Heart left ventricle (tissue), 16 donors: ENCODE measurements around the gene ZNHIT3. TPM values are rescaled to one million over a fixed set of nuclear protein-coding genes. Genes with fewer than 3 reads are reported as not detected.
"Not testable (repeated sequence)": the region's sequence is repeated elsewhere in the genome, so short reads cannot be mapped to it uniquely, and the experiment has no call there.

Experiments used
- ATAC-seq, 4 donors: fragments of 200-7000 bp; cut with Tn5 transposase; one replicate each; pipeline ENCODE4 v1.9.1; 2020 to 2022; ENCODE audit warnings: moderate library complexity in 4 of 4, mild to moderate bottlenecking in 3 of 4, moderate number of reproducible peaks in 1 of 4
- DNase-seq, 5 donors: peaks; one replicate each; pipeline ENCODE4 v3.0.0-alpha.2; 2020
- H3K27ac ChIP-seq, 12 donors: fragments of 200-600 bp; sonication (generic) in 4 of 12; one replicate each; pipeline versions ENCODE4 v1.5.0 to v1.8.0; 2016 to 2022; ENCODE audit warnings: mild to moderate bottlenecking in 2 of 12
- H3K27me3 ChIP-seq, 9 donors: fragments of 200-600 bp; sonication (generic) in 2 of 9; one replicate each; pipeline versions ENCODE4 v1.5.1 to v1.8.0; 2016 to 2022; ENCODE audit warnings: mild to moderate bottlenecking in 3 of 9
- H3K36me3 ChIP-seq, 9 donors: fragments of 200-600 bp; sonication (generic) in 2 of 9; one replicate each; pipeline versions ENCODE4 v1.5.0 to v1.8.0; 2018 to 2022; ENCODE audit warnings: mild to moderate bottlenecking in 2 of 9
- H3K4me1 ChIP-seq, 12 donors: fragments of 200-600 bp; sonication (generic) in 4 of 12; one replicate each; pipeline versions ENCODE4 v1.5.0 to v1.8.0; 2016 to 2022; ENCODE audit warnings: mild to moderate bottlenecking in 3 of 12
- H3K4me3 ChIP-seq, 12 donors: fragments of 200-600 bp; sonication (generic) in 4 of 12; one replicate each; pipeline versions ENCODE4 v1.5.0 to v1.8.0; 2017 to 2022; ENCODE audit warnings: mild to moderate bottlenecking in 9 of 12, moderate library complexity in 4 of 12
- H3K9me3 ChIP-seq, 12 donors: fragments of 200-600 bp; sonication (generic) in 4 of 12; one replicate each; pipeline versions ENCODE4 v1.5.0 to v1.8.0; 2016 to 2022; ENCODE audit warnings: mild to moderate bottlenecking in 1 of 12
- POLR2A ChIP-seq, 2 donors: fragments of 450-650 bp; IDR thresholded peaks; one replicate each; pipeline ENCODE4 v1.6.1; 2017; ENCODE audit warnings: antibody characterized with exemption in 2 of 2, mild to moderate bottlenecking in 2 of 2, moderate library complexity in 2 of 2
- WGBS, 4 donors: extraction: QIAGEN DNeasy Blood & Tissue Kit in 2 of 4; methylation state at CpG; one replicate each; pipeline versions ENCODE4 v1.1.5 to v1.1.7; 2013 to 2018; 5-methylcytosine and 5-hydroxymethylcytosine counted together
- intact Hi-C, 10 donors: fragments of 100-400 bp; cut with DNase I; formaldehyde crosslinking; loops; one replicate each; pipeline versions ENCODE4 v1.11.1 to v1.14.2; 2022
- long read RNA-seq, 3 donors: library from polyadenylated mRNA; unstranded; transcript quantifications; one replicate each; pipeline ENCODE4 v2.0.0, GENCODE V29; 2020 to 2021
- polyA plus RNA-seq, 2 donors: library from polyadenylated mRNA; stranded (reverse); fragments of 200-250 nt; gene quantifications; one replicate each; pipeline ENCODE4 v1.2.3, GENCODE V29; 2013
- total RNA-seq, 9 donors: library from RNA; depleted of rRNA in 2 of 9; stranded (reverse); fragments of >200 nt in 2 of 9; fragmentation: NEBNext Ultra II Directional in 3 of 9; extraction: Animal tissue kit (Norgen Biotek cat#: 25700) in 3 of 9; gene quantifications; one replicate each; pipeline versions ENCODE4 v1.1.0 to v1.2.4, GENCODE V29; 2016 to 2023
- TF ChIP-seq, protein P1 (sequence below), 12 donors: fragments of 200-600 bp; sonication (generic) in 4 of 12; IDR thresholded peaks; one replicate each; pipeline versions ENCODE4 v1.5.0 to v1.8.0; 2018 to 2022; ENCODE audit warnings: antibody characterized with exemption in 12 of 12, mild to moderate bottlenecking in 5 of 12
- donor health status: ischemic (EF 13 %, LVEDD 7.1; RV severe dilation, severe dysfunction).
- donor health status: healthy with polysubstance abuse.
- donor health status: DM: no; HTN: yes; CAD: no.
- donor health status: DM: no; HTN: no; CAD: no.
- donor health status: ischemic (EF 25% LVEDD 6.9; RV normal size, moderate dysfunction).
- donor health status: ischemic (EF 25% LVEDD 5.7; RV mildly dilated, moderate dysfunction).
- donor health status: healthy.
- donor health status: DM: yes; HTN: yes; CAD: no.
- donor health status: ischemic (EF 35%, LVEDD 5.7; RV mildly dilated, moderate dysfunction).
- donor health status: nonischemic (EF 11% LVEDD 7.7; RV severe dilation, severe dysfunction).
- donor health status: DM: yes; HTN: yes; CAD: no.
- donor health status: PGD.
- donor health status: ischemic (EF 29% LVEDD 5.4; RV normal size, mild dysfunction).
- donor health status: nonischemic (EF 23%, LVEDD 6.1; RV moderate dilation, normal function).

Gene ZNHIT3
- total RNA-seq (10 to 100 TPM; 14.8 to 28.5 (median 23.1) TPM), polyA plus RNA-seq (10 to 100 TPM; 22.7 to 41.2 TPM)
- long read RNA-seq, donor 1, transcript ZNHIT3-204 (5 exons, 951 nt) = major isoform, 13 of 14 reads
- long read RNA-seq, donor 1, partial matches to known transcripts = 0 of 14 reads
- long read RNA-seq, donor 1, other reads (novel, unspliced or antisense) = 1 of 14 reads
- long read RNA-seq, donor 2, transcript ZNHIT3-204 (5 exons, 951 nt) = major isoform, 8 of 12 reads
- long read RNA-seq, donor 2, partial matches to known transcripts = 0 of 12 reads
- long read RNA-seq, donor 2, other reads (novel, unspliced or antisense) = 0 of 12 reads
- long read RNA-seq, donor 3, transcript ZNHIT3-204 (5 exons, 951 nt) = major isoform, 6 of 8 reads
- long read RNA-seq, donor 3, partial matches to known transcripts = 0 of 8 reads
- long read RNA-seq, donor 3, other reads (novel, unspliced or antisense) = 0 of 8 reads

- H3K27me3 ChIP-seq = peaks cover 0 to 14% (median 0%) of the 10 kb centered on the region in 9 donors
- intact Hi-C loops = loop anchor here in 8 of 10 donors (5.0 to 10.0 kb wide), 7 partner anchors 46 to 512 kb away; partner anchors contain the start of genes MYO19 (in 4 of the 8), PIGW (in 4 of the 8), DHRS11 (in 1 of the 8) and GGNBP2 (in 1 of the 8)
- peak; percentile 92 to 95 (median 93) for DNase-seq
- H3K9me3 ChIP-seq = peaks cover 0 to 4% (median 0%) of the 10 kb centered on the region in 12 donors
- ATAC-seq = peak; percentile 91 to 98 (median 97)
- peak within 1 kb of the TSS; percentile 63 to 88 (median 80) for H3K27ac ChIP-seq
- H3K36me3 ChIP-seq = peaks cover 0 to 10% (median 0%) of the 10 kb centered on the region in 9 donors
- 0 to 1% (median 1%) methylated on average over 30 to 73 of the region's 73 CpGs for WGBS, 4 donors
- TF ChIP-seq, protein P1, sequence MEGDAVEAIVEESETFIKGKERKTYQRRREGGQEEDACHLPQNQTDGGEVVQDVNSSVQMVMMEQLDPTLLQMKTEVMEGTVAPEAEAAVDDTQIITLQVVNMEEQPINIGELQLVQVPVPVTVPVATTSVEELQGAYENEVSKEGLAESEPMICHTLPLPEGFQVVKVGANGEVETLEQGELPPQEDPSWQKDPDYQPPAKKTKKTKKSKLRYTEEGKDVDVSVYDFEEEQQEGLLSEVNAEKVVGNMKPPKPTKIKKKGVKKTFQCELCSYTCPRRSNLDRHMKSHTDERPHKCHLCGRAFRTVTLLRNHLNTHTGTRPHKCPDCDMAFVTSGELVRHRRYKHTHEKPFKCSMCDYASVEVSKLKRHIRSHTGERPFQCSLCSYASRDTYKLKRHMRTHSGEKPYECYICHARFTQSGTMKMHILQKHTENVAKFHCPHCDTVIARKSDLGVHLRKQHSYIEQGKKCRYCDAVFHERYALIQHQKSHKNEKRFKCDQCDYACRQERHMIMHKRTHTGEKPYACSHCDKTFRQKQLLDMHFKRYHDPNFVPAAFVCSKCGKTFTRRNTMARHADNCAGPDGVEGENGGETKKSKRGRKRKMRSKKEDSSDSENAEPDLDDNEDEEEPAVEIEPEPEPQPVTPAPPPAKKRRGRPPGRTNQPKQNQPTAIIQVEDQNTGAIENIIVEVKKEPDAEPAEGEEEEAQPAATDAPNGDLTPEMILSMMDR (IDR thresholded peaks at IDR 0.05) = no peak
- peak in 1 of 2 donors; percentile 64 for TF ChIP-seq POLR2A (IDR thresholded peaks at IDR 0.05)
- H3K4me3 ChIP-seq = peak within 1 kb of the TSS; percentile 74 to 99 (median 96)
- peaks cover 2 to 40% (median 29%) of the 10 kb centered on the region in 12 donors for H3K4me1 ChIP-seq
Measured at GRCh38 chr17:36486204-36487194, at the start of gene ZNHIT3. Gene ZNHIT3 (plus strand): TSS chr17:36486681. CDS start chr17:36486700, 19 bp downstream.

GRCh38 chr17:36441792-36442191 is 44.7 kb upstream of the ZNHIT3 start:
- DNase-seq, H3K4me1 ChIP-seq, H3K36me3 ChIP-seq, H3K9me3 ChIP-seq, intact Hi-C loops, H3K27ac ChIP-seq, H3K27me3 ChIP-seq, H3K4me3 ChIP-seq, ATAC-seq: not testable (repeated sequence)
- WGBS, 4 donors = no CpG with 5 or more reads among the region's 4 CpGs

GRCh38 chr17:36443777-36444176 is 42.7 kb upstream of the ZNHIT3 start:
- no peak for ATAC-seq
- no peaks in the 10 kb centered on the region for H3K27me3 ChIP-seq
- TF ChIP-seq, protein P1 (IDR thresholded peaks at IDR 0.05) = no peak
- TF ChIP-seq POLR2A (IDR thresholded peaks at IDR 0.05) = no peak
- no peak overlapping the region for H3K27ac ChIP-seq
- H3K4me3 ChIP-seq = no peak overlapping the region
- intact Hi-C loops = no loop called here
- H3K9me3 ChIP-seq = no peaks in the 10 kb centered on the region
- 85 to 88% (median 86%) methylated on average over 6 of the region's 6 CpGs for WGBS, 4 donors
- no peaks in the 10 kb centered on the region for H3K4me1 ChIP-seq
- no peak for DNase-seq
- no peaks in the 10 kb centered on the region for H3K36me3 ChIP-seq

DNA sequence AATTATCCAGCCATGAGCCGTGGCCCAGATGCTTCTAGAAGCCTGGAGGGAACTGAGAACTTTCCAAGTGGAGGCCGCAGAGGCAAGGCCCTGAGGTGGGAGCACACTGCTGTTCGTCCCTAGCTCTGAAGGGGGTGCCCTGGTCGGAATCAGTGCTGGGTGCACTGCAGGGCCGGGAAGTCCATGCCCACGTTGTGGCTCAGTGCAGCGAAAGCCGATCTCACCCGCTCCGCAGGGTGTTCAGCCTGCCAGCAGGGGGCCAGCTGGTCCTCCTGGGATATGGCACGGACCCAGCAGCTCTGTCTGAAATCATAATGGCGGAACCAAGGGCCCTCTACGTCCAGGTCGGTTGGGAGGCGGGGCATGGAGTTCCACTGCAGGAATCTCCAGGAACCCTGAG is 36.5 kb upstream of the ZNHIT3 start:
- H3K36me3 ChIP-seq, H3K9me3 ChIP-seq, H3K27ac ChIP-seq, H3K27me3 ChIP-seq, H3K4me3 ChIP-seq, H3K4me1 ChIP-seq, ATAC-seq, intact Hi-C loops, DNase-seq: not testable (repeated sequence)
- 49 to 61% (median 59%) methylated on average over 5 to 11 of the region's 15 CpGs; no CpG with 5 or more reads in 1 of the 4 donors for WGBS, 4 donors

- H3K27ac ChIP-seq, H3K9me3 ChIP-seq, intact Hi-C loops, H3K36me3 ChIP-seq, H3K27me3 ChIP-seq, DNase-seq, H3K4me3 ChIP-seq, ATAC-seq, H3K4me1 ChIP-seq: not testable (repeated sequence)
- WGBS, 4 donors = 40 to 77% (median 70%) methylated on average over 1 to 9 of the region's 9 CpGs; no CpG with 5 or more reads in 1 of the 4 donors
Measured at GRCh38 chr17:36452888-36453287, 33.6 kb upstream of the ZNHIT3 start.

DNA sequence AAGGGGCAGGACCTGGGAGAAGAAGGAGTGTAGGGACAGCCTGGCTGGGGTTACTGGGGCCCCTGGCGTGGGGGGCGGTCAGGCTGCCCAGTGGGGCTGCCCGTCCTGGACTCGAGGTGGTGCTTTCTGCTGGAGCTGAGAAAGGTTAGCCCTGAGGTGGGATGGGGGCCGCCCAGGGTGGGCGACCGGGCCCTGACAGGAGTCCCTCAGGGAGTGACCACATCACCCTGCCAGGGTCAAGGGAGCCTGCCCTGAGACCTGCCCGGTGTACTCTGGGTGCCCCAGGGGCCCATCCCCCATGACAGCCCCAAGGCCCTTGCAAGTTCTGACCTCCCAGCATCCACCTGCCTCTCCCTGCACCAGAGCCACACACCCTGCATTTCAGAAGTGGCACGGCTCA is 28.8 kb upstream of the ZNHIT3 start:
- H3K27ac ChIP-seq, intact Hi-C loops, H3K36me3 ChIP-seq, ATAC-seq, DNase-seq, H3K9me3 ChIP-seq, H3K4me3 ChIP-seq, H3K4me1 ChIP-seq: not testable (repeated sequence)
- 80 to 91% (median 84%) methylated on average over 1 to 9 of the region's 9 CpGs for WGBS, 4 donors
- H3K27me3 ChIP-seq = peaks cover 0 to 17% (median 4%) of the 10 kb centered on the region in 9 donors
